ENCODE data around the gene F9. TPM values are rescaled to one million over a fixed set of nuclear protein-coding genes. Genes with fewer than 3 reads are reported as not detected.

F9 gene
- total and polyA plus RNA-seq, 2 of the 8 experiments (the other 6 are each of a cell fraction or from before 2014, with no cell fraction given): not detected

- TF ChIP-seq PHF8 (conservative IDR thresholded peaks at IDR 0.05; ENCODE audit: low read depth, low read length) (no peak), BRCA1 (IDR thresholded peaks at IDR 0.05; ENCODE audit: low read depth, low read length) (no peak), BACH1 (IDR thresholded peaks at IDR 0.05; ENCODE audit: low read length) (no peak), CBX5 (IDR thresholded peaks at IDR 0.05; ENCODE audit: low read depth, low read length) (no peak), GABPA (IDR thresholded peaks at IDR 0.05; ENCODE audit: borderline replicate concordance, insufficient read depth, low read length) (no peak)
These were observed 8.6 kb downstream of the F9 start (continued) for GRCh38 chrX:139538907-139539790.

Measured in H1 (cell line).